A172 (cell line): ENCODE results near the gene HUNK. TPM values are rescaled to one million over a fixed set of nuclear protein-coding genes. Genes with fewer than 3 reads are reported as not detected.

ENCODE experiments used
- total RNA-seq: library from RNA; depleted of rRNA; stranded (reverse); fragments of >200 nt; shearing (Covaris generic); gene quantifications from 2 replicates; pipeline ENCODE4 v1.2.3, GENCODE V29; 2014; rRNA removed

Gene HUNK
- total RNA-seq, 1 experiment from 2014 or later, result 1.2 TPM

Other genes starting within 250 kb of the HUNK start
- gene SOD1, start 213.3 kb upstream of the HUNK start, total RNA-seq, result 957 and 1,055 TPM in 2 replicates
- gene SCAF4, start 140.9 kb upstream of the HUNK start, total RNA-seq, result 3.9 and 5.7 TPM in 2 replicates